ENCODE data around the gene GNAS. TPM values are rescaled to one million over a fixed set of nuclear protein-coding genes. Genes with fewer than 3 reads are reported as not detected.
"Not testable (repeated sequence)": the region's sequence is repeated elsewhere in the genome, so short reads cannot be mapped to it uniquely, and the experiment has no call there.

Gene GNAS
- polyA plus RNA-seq, 4 donors = 1,850 to 2,253 (median 2,031) TPM

GRCh38 chr20:58826271-58826670 lies 26.2 kb upstream of the GNAS start:
- no peak for DNase-seq (ENCODE audit: low read depth in 4 of 4, low spot score in 2 of 4)

- no peak for DNase-seq (ENCODE audit: low read depth in 4 of 4, low spot score in 2 of 4)
These were observed 24.4 kb upstream of the GNAS start for GRCh38 chr20:58828136-58828535.

- not testable (repeated sequence) for DNase-seq (ENCODE audit: low read depth in 4 of 4, low spot score in 2 of 4)
These were observed 23.7 kb upstream of the GNAS start for GRCh38 chr20:58828804-58829203.

GRCh38 chr20:58829531-58829941 lies 23.0 kb upstream of the GNAS start:
- DNase-seq (ENCODE audit: low read depth in 4 of 4, low spot score in 2 of 4) = no peak

GRCh38 chr20:58832457-58832856 lies 20.1 kb upstream of the GNAS start:
- no peak for DNase-seq (ENCODE audit: low read depth in 4 of 4, low spot score in 2 of 4)

- no peak for DNase-seq (ENCODE audit: low read depth in 4 of 4, low spot score in 2 of 4)
These were observed 18.6 kb upstream of the GNAS start for GRCh38 chr20:58833921-58834320.

GRCh38 chr20:58835231-58835630 lies 17.3 kb upstream of the GNAS start:
- no peak for DNase-seq (ENCODE audit: low read depth in 4 of 4, low spot score in 2 of 4)

GRCh38 chr20:58836616-58837204 lies 15.8 kb upstream of the GNAS start:
- no peak for DNase-seq (ENCODE audit: low read depth in 4 of 4, low spot score in 2 of 4)

GRCh38 chr20:58837717-58838116 lies 14.8 kb upstream of the GNAS start:
- DNase-seq (ENCODE audit: low read depth in 4 of 4, low spot score in 2 of 4) = no peak

- DNase-seq (ENCODE audit: low read depth in 4 of 4, low spot score in 2 of 4) = no peak
These were observed 14.3 kb upstream of the GNAS start for GRCh38 chr20:58838174-58838573.

- DNase-seq (ENCODE audit: low read depth in 4 of 4, low spot score in 2 of 4) = peak in 1 of 4 donors; percentile 27
These were observed 13.0 kb upstream of the GNAS start for GRCh38 chr20:58839474-58839874.

GRCh38 chr20:58839991-58840747 lies 12.3 kb upstream of the GNAS start:
- DNase-seq (ENCODE audit: low read depth in 4 of 4, low spot score in 2 of 4) = no peak

GRCh38 chr20:58840816-58841538 lies 11.5 kb upstream of the GNAS start:
- no peak for DNase-seq (ENCODE audit: low read depth in 4 of 4, low spot score in 2 of 4)

GRCh38 chr20:58841539-58842264 lies 10.8 kb upstream of the GNAS start:
- DNase-seq (ENCODE audit: low read depth in 4 of 4, low spot score in 2 of 4) = no peak

GRCh38 chr20:58842276-58842675 lies 10.2 kb upstream of the GNAS start:
- DNase-seq (ENCODE audit: low read depth in 4 of 4, low spot score in 2 of 4) = no peak

- no peak for DNase-seq (ENCODE audit: low read depth in 4 of 4, low spot score in 2 of 4)
These were observed 9.4 kb upstream of the GNAS start for GRCh38 chr20:58843128-58843556.

- DNase-seq (ENCODE audit: low read depth in 4 of 4, low spot score in 2 of 4) = no peak
These were observed 6.8 kb upstream of the GNAS start for GRCh38 chr20:58845706-58846105.

- no peak for DNase-seq (ENCODE audit: low read depth in 4 of 4, low spot score in 2 of 4)
These were observed 5.1 kb upstream of the GNAS start for GRCh38 chr20:58847463-58847862.

GRCh38 chr20:58850693-58851174 lies 1.8 kb upstream of the GNAS start, which contains the start of gene GNAS-AS1:
GNAS-AS1 (minus strand) TSS chr20:58850902.
- DNase-seq (ENCODE audit: low read depth in 4 of 4, low spot score in 2 of 4) = peak in 3 of 4 donors; percentile 68 to 72 (median 71)

- DNase-seq (ENCODE audit: low read depth in 4 of 4, low spot score in 2 of 4) = no peak
These were observed 1.1 kb upstream of the GNAS start for GRCh38 chr20:58851221-58851968.

Measured in left renal cortex interstitium (tissue), 4 donors.